GM19240 (cell line): ENCODE results near the gene TMBIM4.
"Not testable (repeated sequence)": the region's sequence is repeated elsewhere in the genome, so short reads cannot be mapped to it uniquely, and the experiment has no call there.

Experiments used
- DNase-seq: peaks from one replicate; pipeline ENCODE4 v3.0.0; 2011; ENCODE audit warnings: low spot score; ENCODE audit not compliant: insufficient read length

TMBIM4 gene

GRCh38 chr12:66169221-66170170 lies at the start of gene TMBIM4:
Gene TMBIM4, minus strand, starts transcription at chr12:66169996. Its CDS starts 45 bp downstream, at chr12:66169951.
- DNase-seq, result peak; percentile 75

- DNase-seq, result no peak
Measured at GRCh38 chr12:66217342-66217917, 47.6 kb upstream of the TMBIM4 start.

- DNase-seq, result not testable (repeated sequence)
Measured at GRCh38 chr12:66213011-66213410, 43.2 kb upstream of the TMBIM4 start.

- not testable (repeated sequence) for DNase-seq
Measured at GRCh38 chr12:66211573-66211972, 41.8 kb upstream of the TMBIM4 start.

- DNase-seq, result no peak
Measured at GRCh38 chr12:66210840-66211239, 41.0 kb upstream of the TMBIM4 start.

- no peak for DNase-seq
Measured at GRCh38 chr12:66206141-66206540, 36.3 kb upstream of the TMBIM4 start.

- no peak for DNase-seq
Measured at GRCh38 chr12:66203820-66204219, 34.0 kb upstream of the TMBIM4 start.

- DNase-seq, result no peak
Measured at GRCh38 chr12:66199831-66200509, 30.2 kb upstream of the TMBIM4 start.

GRCh38 chr12:66199141-66199540 lies 29.3 kb upstream of the TMBIM4 start:
- DNase-seq, result no peak

GRCh38 chr12:66197495-66197921 lies 27.7 kb upstream of the TMBIM4 start:
- DNase-seq, result no peak

GRCh38 chr12:66196806-66197205 lies 27.0 kb upstream of the TMBIM4 start:
- DNase-seq, result peak; percentile 30

GRCh38 chr12:66195242-66195641 lies 25.4 kb upstream of the TMBIM4 start:
- no peak for DNase-seq

- no peak for DNase-seq
Measured at GRCh38 chr12:66194122-66194521, 24.3 kb upstream of the TMBIM4 start.

- no peak for DNase-seq
Measured at GRCh38 chr12:66191547-66192126, 21.8 kb upstream of the TMBIM4 start.

- DNase-seq, result no peak
Measured at GRCh38 chr12:66190519-66191370, 20.9 kb upstream of the TMBIM4 start.

- no peak for DNase-seq
Measured at GRCh38 chr12:66189889-66190288, 20.1 kb upstream of the TMBIM4 start.

- DNase-seq, result no peak
Measured at GRCh38 chr12:66189486-66189843, 19.7 kb upstream of the TMBIM4 start.

- DNase-seq, result no peak
Measured at GRCh38 chr12:66188584-66189485, 19.0 kb upstream of the TMBIM4 start, which contains the start of gene IRAK3. Gene IRAK3, plus strand, starts transcription at chr12:66189214. Its CDS starts 86 bp downstream, at chr12:66189300.

- DNase-seq, result no peak
Measured at GRCh38 chr12:66187821-66188220, 18.0 kb upstream of the TMBIM4 start.

GRCh38 chr12:66187036-66187435 lies 17.2 kb upstream of the TMBIM4 start:
- DNase-seq, result no peak
